ENCODE results near the gene IQSEC1.

The IQSEC1 gene

DNA sequence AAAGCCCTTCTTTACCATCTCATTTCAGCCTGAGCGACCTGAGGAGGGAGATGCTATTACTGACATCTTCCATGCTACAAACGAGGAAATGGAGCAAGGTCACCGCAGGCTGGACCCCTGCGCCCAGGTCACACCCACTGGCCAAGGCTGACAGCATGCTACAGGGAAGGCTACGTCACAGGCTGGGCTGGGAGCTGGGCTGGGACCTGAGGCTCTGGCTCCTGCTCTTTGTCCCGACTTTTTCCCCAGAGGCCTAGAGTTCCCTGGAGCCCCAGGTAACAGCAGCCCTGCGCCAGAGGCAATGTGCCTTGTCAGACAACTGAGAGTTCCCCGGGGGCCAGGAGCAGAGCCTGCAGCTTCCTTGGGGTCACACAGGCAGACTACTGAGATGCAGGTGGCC, 87.2 kb downstream of the IQSEC1 start:
- no peak for DNase-seq (ENCODE audit: low spot score)
- no peak overlapping the region for H3K4me3 ChIP-seq (ENCODE audit: severe bottlenecking)
- TF ChIP-seq, protein P1, sequence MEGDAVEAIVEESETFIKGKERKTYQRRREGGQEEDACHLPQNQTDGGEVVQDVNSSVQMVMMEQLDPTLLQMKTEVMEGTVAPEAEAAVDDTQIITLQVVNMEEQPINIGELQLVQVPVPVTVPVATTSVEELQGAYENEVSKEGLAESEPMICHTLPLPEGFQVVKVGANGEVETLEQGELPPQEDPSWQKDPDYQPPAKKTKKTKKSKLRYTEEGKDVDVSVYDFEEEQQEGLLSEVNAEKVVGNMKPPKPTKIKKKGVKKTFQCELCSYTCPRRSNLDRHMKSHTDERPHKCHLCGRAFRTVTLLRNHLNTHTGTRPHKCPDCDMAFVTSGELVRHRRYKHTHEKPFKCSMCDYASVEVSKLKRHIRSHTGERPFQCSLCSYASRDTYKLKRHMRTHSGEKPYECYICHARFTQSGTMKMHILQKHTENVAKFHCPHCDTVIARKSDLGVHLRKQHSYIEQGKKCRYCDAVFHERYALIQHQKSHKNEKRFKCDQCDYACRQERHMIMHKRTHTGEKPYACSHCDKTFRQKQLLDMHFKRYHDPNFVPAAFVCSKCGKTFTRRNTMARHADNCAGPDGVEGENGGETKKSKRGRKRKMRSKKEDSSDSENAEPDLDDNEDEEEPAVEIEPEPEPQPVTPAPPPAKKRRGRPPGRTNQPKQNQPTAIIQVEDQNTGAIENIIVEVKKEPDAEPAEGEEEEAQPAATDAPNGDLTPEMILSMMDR (IDR thresholded peaks at IDR 0.05; ENCODE audit: poor library complexity, severe bottlenecking): no peak

DNA sequence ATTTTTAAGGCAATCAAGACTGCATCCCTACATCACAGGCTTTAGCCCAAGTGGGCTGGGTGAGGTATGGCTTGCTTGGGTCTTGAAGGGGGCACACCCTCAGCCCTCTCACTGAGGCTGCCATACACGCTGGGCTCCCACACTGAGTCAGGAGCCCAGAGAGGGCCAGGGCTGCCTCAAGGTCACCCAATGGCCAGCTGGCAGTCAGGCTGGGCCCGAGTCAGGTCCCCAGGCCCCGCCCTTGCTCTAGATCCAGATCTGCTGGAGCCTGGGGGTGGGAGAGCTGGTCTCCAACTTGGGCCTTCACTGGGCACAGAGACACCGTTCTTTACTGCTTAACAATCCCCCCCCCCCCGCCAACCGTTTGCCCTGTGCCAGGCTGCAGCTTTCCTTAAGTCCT, 88.1 kb downstream of the IQSEC1 start:
- DNase-seq (ENCODE audit: low spot score) (no peak), ATAC-seq (ENCODE audit: low read depth) (no peak)
- Histone ChIP-seq H3K4me1 (ENCODE audit: insufficient read depth, poor library complexity, severe bottlenecking) (no peaks in the 10 kb centered on the region), H3K27ac (ENCODE audit: poor library complexity, severe bottlenecking) (no peak overlapping the region), H3K9me3 (ENCODE audit: severe bottlenecking) (no peaks in the 10 kb centered on the region), H3K27me3 (ENCODE audit: insufficient read depth, poor library complexity, severe bottlenecking) (no peaks in the 10 kb centered on the region), H3K36me3 (ENCODE audit: low read depth) (no peaks in the 10 kb centered on the region), H3K4me3 (ENCODE audit: severe bottlenecking) (no peak overlapping the region)
- TF ChIP-seq, protein P1 (IDR thresholded peaks at IDR 0.05; ENCODE audit: poor library complexity, severe bottlenecking): no peak

More for the DNA sequence above, 87.2 kb downstream of the IQSEC1 start:
- no peak for ATAC-seq (ENCODE audit: low read depth)
- no peaks in the 10 kb centered on the region for H3K4me1 ChIP-seq (ENCODE audit: insufficient read depth, poor library complexity, severe bottlenecking)
- H3K36me3 ChIP-seq (ENCODE audit: low read depth): no peaks in the 10 kb centered on the region
- no peak overlapping the region for H3K27ac ChIP-seq (ENCODE audit: poor library complexity, severe bottlenecking)
- no peaks in the 10 kb centered on the region for H3K27me3 ChIP-seq (ENCODE audit: insufficient read depth, poor library complexity, severe bottlenecking)
- H3K9me3 ChIP-seq (ENCODE audit: severe bottlenecking): no peaks in the 10 kb centered on the region

DNA sequence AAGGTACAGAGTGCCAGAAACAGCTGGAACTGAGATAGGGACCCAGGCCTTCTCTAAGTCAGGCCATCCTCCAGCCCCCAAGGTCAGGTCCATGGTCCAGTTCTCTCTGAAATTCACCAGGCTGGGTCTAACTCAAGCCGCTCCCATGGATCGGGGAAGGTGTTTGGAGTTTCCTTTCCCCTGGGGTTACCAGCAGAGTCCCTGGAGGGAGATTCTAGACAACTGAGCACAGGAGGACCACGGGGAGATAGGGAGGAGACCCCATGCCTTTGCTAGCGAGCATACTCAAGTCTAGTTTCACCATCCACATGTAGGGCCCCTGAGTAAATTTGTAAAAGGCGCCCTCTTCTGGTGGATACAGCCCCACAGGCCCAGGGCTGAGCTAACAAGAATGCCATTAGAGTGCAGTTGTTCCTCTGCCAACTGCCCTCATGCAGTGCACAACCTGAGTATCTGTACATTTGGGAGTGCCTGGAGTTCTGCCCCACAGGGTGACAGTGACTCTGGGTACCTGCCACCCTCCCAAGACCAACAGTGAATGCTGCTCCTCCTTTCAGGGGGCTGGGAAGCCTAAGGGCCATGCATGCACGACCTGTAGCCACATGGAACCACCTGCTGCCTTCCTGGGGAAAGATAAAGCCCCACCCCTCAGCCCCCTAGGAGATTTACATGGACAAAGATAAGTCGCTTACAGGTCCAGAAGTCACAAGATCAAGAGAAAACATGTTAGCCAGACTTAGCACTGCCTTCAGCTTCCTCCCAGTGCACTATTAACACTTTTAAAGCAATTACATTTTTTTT, 89.0 kb downstream of the IQSEC1 start:
- Histone ChIP-seq H3K36me3 (ENCODE audit: low read depth) (no peaks in the 10 kb centered on the region), H3K27ac (ENCODE audit: poor library complexity, severe bottlenecking) (no peak overlapping the region), H3K27me3 (ENCODE audit: insufficient read depth, poor library complexity, severe bottlenecking) (no peaks in the 10 kb centered on the region), H3K4me1 (ENCODE audit: insufficient read depth, poor library complexity, severe bottlenecking) (no peaks in the 10 kb centered on the region), H3K9me3 (ENCODE audit: severe bottlenecking) (no peaks in the 10 kb centered on the region), H3K4me3 (ENCODE audit: severe bottlenecking) (no peak overlapping the region)
- TF ChIP-seq, protein P1 (IDR thresholded peaks at IDR 0.05; ENCODE audit: poor library complexity, severe bottlenecking): peak; percentile 65
- DNase-seq (ENCODE audit: low spot score): no peak
- ATAC-seq (ENCODE audit: low read depth): peak; percentile 75

DNA sequence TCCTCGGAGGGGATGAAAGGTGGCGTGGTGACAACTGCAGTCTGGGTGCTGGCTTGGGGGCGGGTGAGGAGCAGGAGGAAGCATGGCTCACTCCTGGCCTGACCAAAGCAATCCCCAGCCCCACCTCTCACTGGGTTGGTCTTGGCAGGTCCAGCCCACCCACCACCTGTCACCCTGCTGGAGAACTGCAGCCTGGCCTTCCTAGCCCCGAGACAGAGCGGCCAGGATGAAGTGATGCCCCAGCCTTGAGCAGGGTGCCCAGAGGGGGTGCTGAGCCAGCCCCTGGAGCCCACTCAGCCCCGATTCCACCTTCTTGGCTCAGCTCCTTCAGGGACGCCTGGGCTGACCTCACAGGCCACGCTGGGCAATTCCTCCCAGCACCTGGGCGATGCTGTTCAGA, 89.9 kb downstream of the IQSEC1 start:
- H3K9me3 ChIP-seq (ENCODE audit: severe bottlenecking): no peaks in the 10 kb centered on the region
- H3K4me1 ChIP-seq (ENCODE audit: insufficient read depth, poor library complexity, severe bottlenecking): no peaks in the 10 kb centered on the region
- no peaks in the 10 kb centered on the region for H3K27me3 ChIP-seq (ENCODE audit: insufficient read depth, poor library complexity, severe bottlenecking)
- H3K4me3 ChIP-seq (ENCODE audit: severe bottlenecking): no peak overlapping the region
- no peak for DNase-seq (ENCODE audit: low spot score)
- no peak overlapping the region for H3K27ac ChIP-seq (ENCODE audit: poor library complexity, severe bottlenecking)
- ATAC-seq (ENCODE audit: low read depth): no peak
- no peaks in the 10 kb centered on the region for H3K36me3 ChIP-seq (ENCODE audit: low read depth)
- TF ChIP-seq, protein P1 (IDR thresholded peaks at IDR 0.05; ENCODE audit: poor library complexity, severe bottlenecking): no peak

DNA sequence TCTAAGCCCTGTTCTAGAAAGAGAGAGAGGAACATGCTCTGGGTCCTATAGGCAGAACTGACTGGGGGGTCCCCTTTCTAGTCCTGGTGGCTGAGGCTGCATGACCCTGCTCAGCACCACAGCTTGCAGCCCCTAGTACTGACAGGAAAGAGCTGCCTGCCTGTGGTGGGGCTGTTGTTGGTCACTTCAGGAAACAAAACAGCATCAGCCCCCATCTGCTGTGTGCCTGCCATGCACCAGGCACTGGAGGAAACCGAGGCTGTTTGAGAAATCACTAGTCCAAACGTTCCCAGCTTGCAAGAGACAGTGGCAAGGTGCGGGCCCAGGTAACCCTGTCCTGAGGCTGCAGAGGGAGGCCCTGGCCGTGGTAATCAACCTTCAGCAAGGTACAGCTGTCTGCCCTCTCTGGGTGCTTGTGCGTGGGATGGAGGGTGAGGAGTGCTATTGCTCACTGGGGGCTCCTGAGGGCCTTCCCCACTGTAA, 90.6 kb downstream of the IQSEC1 start:
- DNase-seq (ENCODE audit: low spot score) (no peak), ATAC-seq (ENCODE audit: low read depth) (no peak)
- Histone ChIP-seq H3K27me3 (ENCODE audit: insufficient read depth, poor library complexity, severe bottlenecking) (no peaks in the 10 kb centered on the region), H3K27ac (ENCODE audit: poor library complexity, severe bottlenecking) (no peak overlapping the region), H3K9me3 (ENCODE audit: severe bottlenecking) (no peaks in the 10 kb centered on the region), H3K4me3 (ENCODE audit: severe bottlenecking) (no peak overlapping the region), H3K36me3 (ENCODE audit: low read depth) (no peaks in the 10 kb centered on the region), H3K4me1 (ENCODE audit: insufficient read depth, poor library complexity, severe bottlenecking) (no peaks in the 10 kb centered on the region)
- TF ChIP-seq, protein P1 (IDR thresholded peaks at IDR 0.05; ENCODE audit: poor library complexity, severe bottlenecking): no peak

Data from RWPE2 (cell line).